Progenitor cell of endocrine pancreas (in vitro differentiated cells): Measurements from ENCODE around the gene ZBTB16. TPM values are rescaled to one million over a fixed set of nuclear protein-coding genes. Genes with fewer than 3 reads are reported as not detected.

Experiments used
- DNase-seq: peaks from one replicate; pipeline ENCODE4 v3.0.0; 2021; ENCODE audit warnings: low spot score; ENCODE audit not compliant: unreplicated experiment
- H3K27ac Mint-ChIP-seq: 2 replicates; pipeline ENCODE4 v1.8.0; 2021; ENCODE audit warnings: mild to moderate bottlenecking, moderate library complexity, mixed read lengths
- H3K27me3 Mint-ChIP-seq: 2 replicates; pipeline ENCODE4 v1.8.0; 2021; ENCODE audit warnings: mixed read lengths
- H3K36me3 Mint-ChIP-seq: 2 replicates; pipeline ENCODE4 v1.8.0; 2022; ENCODE audit warnings: mixed read lengths; ENCODE audit not compliant: insufficient read depth
- H3K4me1 Mint-ChIP-seq: 2 replicates; pipeline ENCODE4 v1.8.0; 2021; ENCODE audit warnings: low read depth, mixed read lengths
- H3K4me3 Mint-ChIP-seq: 2 replicates; pipeline ENCODE4 v1.8.0; 2021; ENCODE audit warnings: low read depth, mild to moderate bottlenecking, moderate library complexity, mixed read lengths
- H3K9me3 Mint-ChIP-seq: 2 replicates; pipeline ENCODE4 v1.8.0; 2021; ENCODE audit warnings: low read depth, mixed read lengths
- total RNA-seq: library from RNA; stranded (reverse); gene quantifications from 2 replicates; pipeline ENCODE4 v1.2.1, GENCODE V29; 2021
- TF ChIP-seq, protein P1 (sequence below): fragments of 200-600 bp; sonication (generic); IDR thresholded peaks from one replicate; pipeline ENCODE4 v1.5.0; 2021; ENCODE audit warnings: antibody characterized with exemption, mild to moderate bottlenecking; ENCODE audit not compliant: unreplicated experiment

ZBTB16 gene
- total RNA-seq, 1 donor from 2014 or later = 29.6 TPM

DNA sequence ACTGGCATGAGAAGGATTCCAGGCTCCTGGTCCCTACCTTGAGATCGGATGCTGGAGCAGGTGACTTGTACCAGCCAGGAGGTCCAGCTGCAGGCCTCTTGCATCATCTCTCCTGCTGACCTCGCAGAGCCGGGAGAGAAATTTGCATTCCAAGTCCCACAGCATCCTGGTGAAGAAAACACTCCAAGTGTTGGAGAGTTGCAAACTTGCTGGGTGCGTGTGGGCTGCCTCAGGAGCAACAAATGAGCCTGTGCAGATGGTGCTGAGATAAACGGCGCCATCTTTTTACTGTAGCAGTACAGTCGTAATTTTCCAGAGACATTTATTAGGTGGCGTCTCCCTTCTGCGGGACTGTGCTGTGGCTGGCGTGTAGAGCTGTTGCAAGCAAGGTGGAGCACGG lies 32.1 kb upstream of the ZBTB16 start:
- Mint-ChIP-seq H3K27me3 (peaks cover 43% of the 10 kb centered on the region), H3K4me1 (no peaks in the 10 kb centered on the region), H3K27ac (no peak overlapping the region), H3K36me3 (no peaks in the 10 kb centered on the region), H3K9me3 (no peaks in the 10 kb centered on the region), H3K4me3 (no peak overlapping the region)
- no peak for DNase-seq
- TF ChIP-seq, protein P1, sequence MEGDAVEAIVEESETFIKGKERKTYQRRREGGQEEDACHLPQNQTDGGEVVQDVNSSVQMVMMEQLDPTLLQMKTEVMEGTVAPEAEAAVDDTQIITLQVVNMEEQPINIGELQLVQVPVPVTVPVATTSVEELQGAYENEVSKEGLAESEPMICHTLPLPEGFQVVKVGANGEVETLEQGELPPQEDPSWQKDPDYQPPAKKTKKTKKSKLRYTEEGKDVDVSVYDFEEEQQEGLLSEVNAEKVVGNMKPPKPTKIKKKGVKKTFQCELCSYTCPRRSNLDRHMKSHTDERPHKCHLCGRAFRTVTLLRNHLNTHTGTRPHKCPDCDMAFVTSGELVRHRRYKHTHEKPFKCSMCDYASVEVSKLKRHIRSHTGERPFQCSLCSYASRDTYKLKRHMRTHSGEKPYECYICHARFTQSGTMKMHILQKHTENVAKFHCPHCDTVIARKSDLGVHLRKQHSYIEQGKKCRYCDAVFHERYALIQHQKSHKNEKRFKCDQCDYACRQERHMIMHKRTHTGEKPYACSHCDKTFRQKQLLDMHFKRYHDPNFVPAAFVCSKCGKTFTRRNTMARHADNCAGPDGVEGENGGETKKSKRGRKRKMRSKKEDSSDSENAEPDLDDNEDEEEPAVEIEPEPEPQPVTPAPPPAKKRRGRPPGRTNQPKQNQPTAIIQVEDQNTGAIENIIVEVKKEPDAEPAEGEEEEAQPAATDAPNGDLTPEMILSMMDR = no peak

DNA sequence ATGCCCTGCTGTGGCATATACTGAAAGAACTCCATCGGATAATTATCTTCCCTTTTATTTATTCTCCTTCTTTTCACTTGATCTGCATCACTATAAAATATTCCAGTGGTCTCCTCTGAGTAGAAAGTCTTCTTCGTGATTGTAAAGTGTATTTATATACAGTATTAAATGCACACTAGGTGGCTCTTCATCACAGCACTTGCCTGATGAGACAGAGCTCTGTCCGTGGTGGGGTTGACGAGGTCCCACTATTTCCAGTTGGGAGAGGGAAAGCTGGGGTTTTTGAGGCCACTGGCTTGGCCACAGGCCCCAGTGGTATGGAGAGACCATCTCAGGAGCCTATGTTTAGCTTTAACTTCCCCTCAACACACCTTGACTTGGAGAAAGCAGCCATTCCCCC lies 31.6 kb upstream of the ZBTB16 start:
- no peaks in the 10 kb centered on the region for H3K4me1 Mint-ChIP-seq
- no peaks in the 10 kb centered on the region for H3K9me3 Mint-ChIP-seq
- H3K27me3 Mint-ChIP-seq = peaks cover 43% of the 10 kb centered on the region
- no peak for DNase-seq
- H3K4me3 Mint-ChIP-seq = no peak overlapping the region
- TF ChIP-seq, protein P1 = no peak
- no peaks in the 10 kb centered on the region for H3K36me3 Mint-ChIP-seq
- no peak overlapping the region for H3K27ac Mint-ChIP-seq

DNA sequence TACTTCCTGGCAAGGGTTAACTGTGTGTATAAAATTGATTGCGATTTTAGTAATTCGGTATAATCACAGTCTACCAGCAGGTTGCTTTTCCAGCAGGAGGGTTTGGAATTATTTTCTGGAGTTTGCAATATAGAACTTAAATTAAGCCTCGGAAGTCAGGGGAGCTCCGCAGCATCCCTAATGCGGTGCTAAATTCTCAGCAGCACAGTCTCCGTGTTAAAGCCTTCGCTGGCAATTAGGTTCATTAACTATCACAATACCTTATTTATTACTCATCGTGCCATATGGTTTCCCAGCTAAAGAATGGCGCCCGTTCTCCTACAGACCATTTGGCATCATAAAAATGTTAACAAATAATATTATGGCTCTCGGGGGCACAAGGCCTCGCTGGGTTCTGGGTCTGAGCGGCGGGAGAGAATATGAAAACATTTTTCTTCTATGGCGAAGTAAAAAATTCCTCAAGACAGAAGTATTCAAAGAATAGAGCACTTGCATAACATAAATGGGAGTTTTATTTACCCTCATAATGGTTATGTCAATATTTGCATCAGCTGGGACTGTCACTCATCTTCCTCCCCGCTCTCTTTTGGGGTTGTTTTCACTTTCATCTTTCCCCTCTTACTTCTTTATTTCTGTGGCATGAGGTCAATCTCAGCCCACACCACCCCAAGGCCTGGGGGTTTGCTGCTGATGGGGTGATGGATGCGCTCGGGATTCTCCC lies 28.1 kb upstream of the ZBTB16 start:
- Mint-ChIP-seq H3K4me3 (no peak overlapping the region), H3K9me3 (no peaks in the 10 kb centered on the region), H3K27me3 (peaks cover 37% of the 10 kb centered on the region), H3K4me1 (no peaks in the 10 kb centered on the region), H3K27ac (no peak overlapping the region), H3K36me3 (no peaks in the 10 kb centered on the region)
- DNase-seq = no peak
- TF ChIP-seq, protein P1 = no peak

DNA sequence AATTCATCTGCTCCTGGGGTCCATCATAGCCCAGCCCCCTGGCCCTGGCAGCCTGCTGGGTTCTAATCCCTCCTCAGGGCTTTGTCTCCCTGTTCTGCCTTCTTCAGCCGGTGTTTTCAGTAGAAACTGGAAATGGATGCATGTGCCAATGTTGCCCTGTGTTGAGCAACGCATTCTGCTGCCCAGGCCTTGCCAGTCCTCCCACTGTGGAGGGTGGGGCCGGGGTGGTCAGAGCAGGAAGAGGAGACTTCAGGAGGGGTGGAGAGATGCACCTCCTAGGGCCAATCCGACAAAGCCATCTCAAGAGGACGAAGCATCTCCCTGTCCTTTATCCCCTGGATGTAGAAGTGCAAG lies 27.6 kb upstream of the ZBTB16 start:
- TF ChIP-seq, protein P1 = no peak
- no peaks in the 10 kb centered on the region for H3K36me3 Mint-ChIP-seq
- H3K4me1 Mint-ChIP-seq = no peaks in the 10 kb centered on the region
- H3K27ac Mint-ChIP-seq = no peak overlapping the region
- H3K4me3 Mint-ChIP-seq = no peak overlapping the region
- DNase-seq = no peak
- H3K9me3 Mint-ChIP-seq = no peaks in the 10 kb centered on the region
- peaks cover 33% of the 10 kb centered on the region for H3K27me3 Mint-ChIP-seq

DNA sequence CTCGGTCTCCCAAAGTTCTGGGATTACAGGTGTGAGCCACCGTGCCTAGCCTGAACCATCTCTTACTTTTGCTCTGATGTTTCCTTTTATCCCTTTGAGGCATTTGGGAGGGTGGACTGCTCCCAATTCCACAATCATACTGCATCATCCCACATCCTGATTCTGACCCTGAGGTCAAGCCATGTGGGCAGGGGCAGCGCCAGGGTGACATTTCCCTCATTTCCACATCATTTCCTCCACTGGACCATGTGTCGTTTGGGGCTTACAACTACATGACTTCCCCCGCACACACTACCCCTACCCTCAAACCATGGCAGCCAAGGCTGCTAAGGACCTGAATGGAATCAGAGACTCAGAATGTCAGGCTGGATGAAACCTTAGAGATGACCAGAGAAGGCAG lies 26.4 kb upstream of the ZBTB16 start:
- DNase-seq = no peak
- H3K4me3 Mint-ChIP-seq = no peak overlapping the region
- H3K36me3 Mint-ChIP-seq = no peaks in the 10 kb centered on the region
- H3K9me3 Mint-ChIP-seq = no peaks in the 10 kb centered on the region
- TF ChIP-seq, protein P1 = no peak
- peaks cover 26% of the 10 kb centered on the region for H3K27me3 Mint-ChIP-seq
- H3K27ac Mint-ChIP-seq = no peak overlapping the region
- no peaks in the 10 kb centered on the region for H3K4me1 Mint-ChIP-seq
